ENCODE data around the gene STXBP1.

The STXBP1 gene

GRCh38 chr9:127711831-127712274 is 99.8 kb downstream of the STXBP1 start:
- H3K4me3 ChIP-seq (replicated peaks in 1 of 2; ENCODE audit: low read depth in 2 of 2, low read length in 2 of 2) = no peak overlapping the region
- DNase-seq (ENCODE audit: low read depth in 2 of 2) = no peak
- no peak for TF ChIP-seq CTCF (IDR thresholded peaks at IDR 0.05; ENCODE audit: low read depth, low read length)

GRCh38 chr9:127712371-127712770 is 100.3 kb downstream of the STXBP1 start:
- no peak for TF ChIP-seq CTCF (IDR thresholded peaks at IDR 0.05; ENCODE audit: low read depth, low read length)
- no peak overlapping the region for H3K4me3 ChIP-seq (replicated peaks in 1 of 2; ENCODE audit: low read depth in 2 of 2, low read length in 2 of 2)
- no peak for DNase-seq (ENCODE audit: low read depth in 2 of 2)

- DNase-seq (ENCODE audit: low read depth in 2 of 2) = no peak
- H3K4me3 ChIP-seq (replicated peaks in 1 of 2; ENCODE audit: low read depth in 2 of 2, low read length in 2 of 2) = no peak overlapping the region
- no peak for TF ChIP-seq CTCF (IDR thresholded peaks at IDR 0.05; ENCODE audit: low read depth, low read length)
Observed at GRCh38 chr9:127712867-127713266, 100.8 kb downstream of the STXBP1 start.

DNA sequence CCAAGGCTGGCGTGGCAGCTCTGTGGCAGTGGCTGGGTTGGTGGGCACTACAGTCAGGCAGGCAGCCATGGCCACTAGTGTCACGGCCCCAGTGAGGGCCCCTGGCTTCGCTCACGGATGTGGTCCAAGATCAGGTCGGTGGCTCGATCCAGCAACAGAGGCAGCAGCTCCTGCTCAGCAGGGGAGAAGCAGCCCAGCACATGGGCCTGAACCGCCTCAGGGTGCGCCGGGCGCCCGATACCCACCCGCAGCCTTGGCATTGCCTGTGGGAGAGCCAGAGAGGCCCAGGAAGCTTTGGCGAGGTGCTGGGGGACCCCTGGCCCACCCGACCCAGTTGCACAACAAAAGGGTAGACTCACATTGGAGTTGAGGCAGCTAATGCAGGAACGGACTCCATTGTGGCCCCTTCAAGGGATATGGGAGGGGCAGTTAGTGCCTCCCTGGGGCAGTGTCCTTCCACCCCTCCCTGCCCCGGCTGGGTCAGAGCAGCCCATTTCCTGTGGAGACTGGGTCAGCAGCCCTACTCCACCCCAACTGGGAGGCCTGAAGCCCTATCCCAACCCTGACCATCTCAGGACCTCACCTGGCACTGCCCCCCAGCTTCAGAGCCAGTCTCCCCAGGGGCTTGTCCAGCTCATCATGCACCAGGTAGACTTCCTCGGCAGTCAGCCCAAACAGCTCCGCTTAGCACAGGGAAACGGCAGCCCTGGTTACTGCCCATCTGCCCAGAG is 102.1 kb downstream of the STXBP1 start:
- no peak for DNase-seq (ENCODE audit: low read depth in 2 of 2)
- no peak for TF ChIP-seq CTCF (IDR thresholded peaks at IDR 0.05; ENCODE audit: low read depth, low read length)
- H3K4me3 ChIP-seq (replicated peaks in 1 of 2; ENCODE audit: low read depth in 2 of 2, low read length in 2 of 2) = peak overlapping the region; percentile 88 to 89

DNA sequence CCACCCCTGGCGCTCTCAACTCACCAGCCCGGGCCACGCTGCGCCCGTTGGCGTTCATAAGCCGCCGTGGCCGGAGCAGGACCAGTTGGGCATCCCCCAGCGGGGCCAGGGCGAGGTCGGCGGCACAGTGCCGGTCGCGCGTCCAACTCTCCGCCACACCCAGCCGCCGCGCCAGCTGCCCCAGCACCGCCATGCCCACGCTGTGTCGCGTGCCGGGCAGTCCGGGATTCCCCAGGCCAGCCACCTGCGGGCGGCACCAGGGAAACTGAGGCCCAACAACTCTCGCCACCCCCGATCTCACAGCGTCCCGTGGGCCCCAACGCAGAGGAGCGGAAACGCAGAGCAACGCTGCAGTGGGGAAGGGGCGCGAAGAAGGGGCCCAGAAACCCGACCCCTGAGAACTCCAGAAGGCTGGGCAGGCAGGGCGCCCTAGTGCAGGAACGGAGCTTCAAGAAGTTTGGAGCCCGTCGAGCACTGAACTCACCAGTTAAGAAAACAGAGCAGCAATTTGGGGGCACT is 102.9 kb downstream of the STXBP1 start:
- no peak for TF ChIP-seq CTCF (IDR thresholded peaks at IDR 0.05; ENCODE audit: low read depth, low read length)
- H3K4me3 ChIP-seq (replicated peaks in 1 of 2; ENCODE audit: low read depth in 2 of 2, low read length in 2 of 2) = peak overlapping the region; percentile 88 to 89
- DNase-seq (ENCODE audit: low read depth in 2 of 2) = no peak

DNA sequence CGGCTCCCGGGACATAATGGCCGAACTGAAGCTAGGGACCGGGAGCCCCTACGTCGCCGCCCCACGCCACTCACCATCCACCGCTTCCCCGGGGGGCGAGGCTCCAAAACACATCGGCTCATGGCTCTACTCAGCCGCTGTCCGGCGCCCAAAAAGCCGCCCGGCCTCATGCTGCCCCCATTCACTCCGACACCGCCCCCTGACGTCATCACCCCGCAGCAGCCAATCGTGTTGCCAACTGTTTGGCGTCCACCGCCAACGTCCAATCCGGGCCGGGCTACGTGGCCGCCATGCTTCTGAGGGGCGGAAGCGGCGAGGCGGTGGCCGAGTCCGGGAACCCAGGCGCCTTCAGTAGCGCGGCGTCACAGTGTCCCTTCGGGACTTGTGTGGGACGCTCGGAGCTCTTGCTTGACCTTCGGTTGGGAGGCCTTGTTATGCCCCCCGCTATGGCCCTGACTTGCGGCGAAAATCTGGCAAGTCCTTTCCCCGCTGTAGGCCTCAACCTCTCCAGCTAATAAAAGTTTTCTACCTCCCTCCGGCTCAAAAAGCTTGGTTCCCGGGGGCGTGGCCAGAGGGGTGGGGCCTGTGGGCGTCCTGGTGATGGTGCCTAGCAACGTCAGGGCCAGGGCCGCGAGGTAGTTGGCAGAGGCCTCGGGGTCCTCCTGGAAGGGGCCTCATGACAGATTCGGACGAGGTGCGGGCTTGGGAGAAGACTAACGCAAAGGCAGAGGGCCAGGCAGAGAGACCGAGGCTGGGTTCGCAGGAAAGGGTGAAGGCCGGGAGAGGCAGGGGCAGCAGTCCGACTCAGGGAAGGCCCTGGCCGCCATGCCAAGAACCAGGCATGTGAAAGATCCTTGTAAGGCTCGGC is 103.6 kb downstream of the STXBP1 start, which contains the start of the genes PTRH1 and TTC16:
Gene PTRH1, minus strand, starts transcription at position 194 of the 868 bp plus-strand sequence. Its CDS starts 24 bp downstream, at position 170.
Gene TTC16, plus strand, starts transcription at position 610 of the 868 bp plus-strand sequence. Its CDS starts 67 bp downstream, at position 677.
- TF ChIP-seq CTCF (IDR thresholded peaks at IDR 0.05; ENCODE audit: low read depth, low read length) = no peak
- peak; percentile 96 for DNase-seq (ENCODE audit: low read depth in 2 of 2)
- H3K4me3 ChIP-seq (replicated peaks in 1 of 2; ENCODE audit: low read depth in 2 of 2, low read length in 2 of 2) = peak within 1 kb of the TSS; percentile 88 to 89

Data from cardiac fibroblast (primary cell).